ENCODE measurements around the gene GSG1L2. TPM values are rescaled to one million over a fixed set of nuclear protein-coding genes. Genes with fewer than 3 reads are reported as not detected.

Gene GSG1L2
- total and polyA plus RNA-seq, 2 of the 4 experiments (the other 2 are of a cell fraction) = not detected

DNA sequence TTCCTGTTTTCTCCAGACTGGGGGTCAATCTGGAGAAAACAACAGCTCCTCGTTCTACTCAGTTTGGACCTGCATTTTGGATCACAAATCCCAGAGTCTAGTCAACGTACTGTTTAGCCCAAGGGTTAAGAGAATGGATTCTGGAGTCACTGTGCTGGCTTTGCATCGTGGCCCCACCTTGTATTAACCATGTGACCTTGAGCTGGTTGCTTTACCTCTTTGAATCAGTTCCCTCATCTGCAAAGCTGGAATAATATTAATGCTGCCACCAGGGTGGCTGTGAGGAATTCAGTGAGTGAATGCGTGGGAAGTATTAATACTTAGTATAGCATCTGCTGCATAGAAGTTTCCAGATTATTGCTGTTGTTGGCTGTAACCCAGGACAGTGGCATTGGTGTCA is 19.2 kb downstream of the GSG1L2 start:
- Histone ChIP-seq H2BK15ac (ENCODE audit: low read depth, low read length) (no peak overlapping the region), H3K79me1 (ENCODE audit: low read depth in 1 of 2, low read length in 2 of 2) (no peaks in the 10 kb centered on the region), H2BK5ac (ENCODE audit: low read depth, low read length, poor library complexity, severe bottlenecking) (no peak overlapping the region), H3K4me3 (ENCODE audit: insufficient read depth, low read depth, low read length) (no peak overlapping the region), H3K14ac (replicated peaks; ENCODE audit: low read depth, low read length) (no peak overlapping the region), H2AK5ac (ENCODE audit: low read depth, low read length) (no peak overlapping the region), H2AK9ac (replicated peaks; ENCODE audit: low read depth, low read length, poor library complexity) (no peak overlapping the region), H4K8ac (ENCODE audit: low read depth in 2 of 2, low read length in 2 of 2) (no peak overlapping the region), H3K9me1 (ENCODE audit: insufficient read depth, low read length) (no peaks in the 10 kb centered on the region), H4K5ac (ENCODE audit: low read depth, low read length) (no peak overlapping the region), H3K4me1 (ENCODE audit: control insufficient read depth, insufficient read depth, low read length) (no peaks in the 10 kb centered on the region), H4K20me1 (ENCODE audit: insufficient read depth, low read length) (no peaks in the 10 kb centered on the region), H3K56ac (ENCODE audit: extremely low read depth, insufficient read depth, low read length) (no peak overlapping the region), H3K4ac (ENCODE audit: low read depth, low read length) (no peak overlapping the region), H3K18ac (ENCODE audit: low read depth, low read length) (no peak overlapping the region), H4K91ac (ENCODE audit: insufficient read depth, low read depth, low read length) (no peak overlapping the region), H3K4me2 (ENCODE audit: low read depth, low read length) (no peak overlapping the region), H3K9me3 (ENCODE audit: control insufficient read depth, insufficient read depth, low read length) (peaks cover 2% of the 10 kb centered on the region; the same call in 1 of the 2 replicates), H2BK20ac (ENCODE audit: low read depth, low read length) (no peak overlapping the region), H3K23ac (ENCODE audit: low read depth, low read length) (no peak overlapping the region), H3K9ac (ENCODE audit: low read depth, low read length) (no peak overlapping the region), H2BK120ac (ENCODE audit: low read depth, low read length) (no peak overlapping the region), H3K27ac (ENCODE audit: insufficient read depth, low read length) (no peak overlapping the region), H2AFZ (replicated peaks; ENCODE audit: low read length, poor library complexity) (no peak overlapping the region), H3K36me3 (ENCODE audit: control insufficient read depth, insufficient read depth, low read length) (no peaks in the 10 kb centered on the region), H3K27me3 (ENCODE audit: control insufficient read depth, insufficient read depth, low read length) (no peaks in the 10 kb centered on the region)
- in situ Hi-C loops (cut with MboI; ENCODE audit: low sequenced_read_pairs) = no loop called here
- ChIA-PET CTCF (interaction anchor here (0.7 kb wide), 1 partner anchor 1281 kb away, joined by 5 read pairs; no protein-coding TSS in a partner anchor), POLR2A (ENCODE audit: unreplicated experiment) (no interaction called here)
- intact Hi-C loops (cut with micrococcal nuclease) = no loop called here
- ATAC-seq (ENCODE audit: low read depth) (no peak), DNase-seq (no peak)
- dilution Hi-C loops (cut with HindIII; ENCODE audit: low sequenced_read_pairs, unreplicated experiment) = no loop called here
- no TSS peak for BruUV-seq (replicated peaks)
- WGBS, 2 experiments (ENCODE audit: extremely low coverage in 2 of 2, insufficient read length in 1 of 2) = no CpG with 5 or more reads among the region's 4 CpGs
- TF ChIP-seq RCOR1 (IDR thresholded peaks at IDR 0.05; ENCODE audit: insufficient replicate concordance, low read length) (no peak), RAD21 (IDR thresholded peaks at IDR 0.05; ENCODE audit: low read length) (no peak), CHD1 (IDR thresholded peaks at IDR 0.05; ENCODE audit: low read depth, low read length) (no peak), MXI1 (IDR thresholded peaks at IDR 0.05; ENCODE audit: borderline replicate concordance, low read depth, low read length) (no peak), NFE2L2 (IDR thresholded peaks at IDR 0.05; ENCODE audit: low read depth, low read length) (no peak), BHLHE40 (IDR thresholded peaks at IDR 0.05; ENCODE audit: low read depth, low read length) (no peak), MAFK (IDR thresholded peaks at IDR 0.05; ENCODE audit: low read depth, low read length) (no peak), FOS (IDR thresholded peaks at IDR 0.05; ENCODE audit: low read depth, low read length) (no peak), SMC3 (IDR thresholded peaks at IDR 0.05; ENCODE audit: low read depth, low read length) (no peak), CEBPB (IDR thresholded peaks at IDR 0.05; ENCODE audit: low read depth, low read length) (no peak), RFX5 (IDR thresholded peaks at IDR 0.05; ENCODE audit: low read depth, low read length) (no peak), POLR2A (IDR thresholded peaks at IDR 0.05; ENCODE audit: low read depth, low read length) (no peak), MAZ (IDR thresholded peaks at IDR 0.05; ENCODE audit: borderline replicate concordance, low read depth, low read length) (no peak)
- TF ChIP-seq, protein P1, sequence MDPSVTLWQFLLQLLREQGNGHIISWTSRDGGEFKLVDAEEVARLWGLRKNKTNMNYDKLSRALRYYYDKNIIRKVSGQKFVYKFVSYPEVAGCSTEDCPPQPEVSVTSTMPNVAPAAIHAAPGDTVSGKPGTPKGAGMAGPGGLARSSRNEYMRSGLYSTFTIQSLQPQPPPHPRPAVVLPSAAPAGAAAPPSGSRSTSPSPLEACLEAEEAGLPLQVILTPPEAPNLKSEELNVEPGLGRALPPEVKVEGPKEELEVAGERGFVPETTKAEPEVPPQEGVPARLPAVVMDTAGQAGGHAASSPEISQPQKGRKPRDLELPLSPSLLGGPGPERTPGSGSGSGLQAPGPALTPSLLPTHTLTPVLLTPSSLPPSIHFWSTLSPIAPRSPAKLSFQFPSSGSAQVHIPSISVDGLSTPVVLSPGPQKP (IDR thresholded peaks at IDR 0.05; ENCODE audit: borderline replicate concordance, low read depth, low read length) = no peak
- TF ChIP-seq, protein P2, sequence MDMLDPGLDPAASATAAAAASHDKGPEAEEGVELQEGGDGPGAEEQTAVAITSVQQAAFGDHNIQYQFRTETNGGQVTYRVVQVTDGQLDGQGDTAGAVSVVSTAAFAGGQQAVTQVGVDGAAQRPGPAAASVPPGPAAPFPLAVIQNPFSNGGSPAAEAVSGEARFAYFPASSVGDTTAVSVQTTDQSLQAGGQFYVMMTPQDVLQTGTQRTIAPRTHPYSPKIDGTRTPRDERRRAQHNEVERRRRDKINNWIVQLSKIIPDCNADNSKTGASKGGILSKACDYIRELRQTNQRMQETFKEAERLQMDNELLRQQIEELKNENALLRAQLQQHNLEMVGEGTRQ (IDR thresholded peaks at IDR 0.05; ENCODE audit: low read depth, low read length) = no peak
- TF ChIP-seq, protein P3, sequence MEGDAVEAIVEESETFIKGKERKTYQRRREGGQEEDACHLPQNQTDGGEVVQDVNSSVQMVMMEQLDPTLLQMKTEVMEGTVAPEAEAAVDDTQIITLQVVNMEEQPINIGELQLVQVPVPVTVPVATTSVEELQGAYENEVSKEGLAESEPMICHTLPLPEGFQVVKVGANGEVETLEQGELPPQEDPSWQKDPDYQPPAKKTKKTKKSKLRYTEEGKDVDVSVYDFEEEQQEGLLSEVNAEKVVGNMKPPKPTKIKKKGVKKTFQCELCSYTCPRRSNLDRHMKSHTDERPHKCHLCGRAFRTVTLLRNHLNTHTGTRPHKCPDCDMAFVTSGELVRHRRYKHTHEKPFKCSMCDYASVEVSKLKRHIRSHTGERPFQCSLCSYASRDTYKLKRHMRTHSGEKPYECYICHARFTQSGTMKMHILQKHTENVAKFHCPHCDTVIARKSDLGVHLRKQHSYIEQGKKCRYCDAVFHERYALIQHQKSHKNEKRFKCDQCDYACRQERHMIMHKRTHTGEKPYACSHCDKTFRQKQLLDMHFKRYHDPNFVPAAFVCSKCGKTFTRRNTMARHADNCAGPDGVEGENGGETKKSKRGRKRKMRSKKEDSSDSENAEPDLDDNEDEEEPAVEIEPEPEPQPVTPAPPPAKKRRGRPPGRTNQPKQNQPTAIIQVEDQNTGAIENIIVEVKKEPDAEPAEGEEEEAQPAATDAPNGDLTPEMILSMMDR (conservative IDR thresholded peaks at IDR 0.05; ENCODE audit: low read depth, low read length) = no peak

All from IMR-90 (cell line).